GM19468 (cell line): ENCODE results near the gene IL12B.

Source experiments
- ATAC-seq: cut with Tn5 transposase; IDR thresholded peaks from one replicate; pipeline ENCODE4 v1.9.1; 2021; ENCODE audit warnings: mild to moderate bottlenecking, moderate library complexity, moderate number of reproducible peaks; ENCODE audit not compliant: unreplicated experiment; ENCODE audit errors: extremely low read depth

The IL12B gene

DNA sequence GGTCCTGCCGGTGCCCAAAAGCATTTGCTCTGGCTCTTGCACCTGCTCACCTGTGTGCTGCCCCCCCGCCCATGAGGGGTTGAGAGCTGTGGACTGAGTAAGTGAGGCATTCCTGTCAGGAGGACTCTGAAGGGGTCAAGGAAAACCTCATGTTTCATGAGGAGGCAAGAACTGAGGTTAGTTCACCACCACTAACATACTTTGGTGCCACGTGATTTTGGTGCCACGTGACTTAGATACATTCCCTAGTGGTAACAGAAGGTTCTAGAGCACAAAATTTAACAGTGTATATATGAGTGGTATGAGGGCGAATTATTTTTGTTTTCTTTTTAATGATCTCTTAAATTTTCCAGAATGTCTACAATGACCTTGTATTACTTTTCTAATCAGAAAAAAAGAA, 6.3 kb upstream of the IL12B start:
- no peak for ATAC-seq

DNA sequence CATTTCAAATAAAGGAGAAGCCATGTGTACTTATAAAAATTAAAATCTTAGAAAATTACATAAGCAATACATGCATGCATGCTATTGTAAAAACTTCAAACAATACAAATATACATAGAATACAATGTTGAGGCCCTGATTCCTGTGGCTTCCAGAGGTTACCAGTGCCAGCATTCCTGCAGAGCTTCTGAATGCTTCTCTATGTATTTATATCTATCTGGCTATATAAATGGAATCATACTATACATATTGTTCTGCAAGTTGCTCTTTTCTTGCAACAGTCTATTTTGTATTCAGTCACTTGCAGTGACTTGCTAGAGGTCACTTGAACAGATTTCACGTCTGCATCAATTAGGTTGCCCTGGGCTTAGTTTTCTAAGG, 3.2 kb upstream of the IL12B start:
- ATAC-seq = no peak

DNA sequence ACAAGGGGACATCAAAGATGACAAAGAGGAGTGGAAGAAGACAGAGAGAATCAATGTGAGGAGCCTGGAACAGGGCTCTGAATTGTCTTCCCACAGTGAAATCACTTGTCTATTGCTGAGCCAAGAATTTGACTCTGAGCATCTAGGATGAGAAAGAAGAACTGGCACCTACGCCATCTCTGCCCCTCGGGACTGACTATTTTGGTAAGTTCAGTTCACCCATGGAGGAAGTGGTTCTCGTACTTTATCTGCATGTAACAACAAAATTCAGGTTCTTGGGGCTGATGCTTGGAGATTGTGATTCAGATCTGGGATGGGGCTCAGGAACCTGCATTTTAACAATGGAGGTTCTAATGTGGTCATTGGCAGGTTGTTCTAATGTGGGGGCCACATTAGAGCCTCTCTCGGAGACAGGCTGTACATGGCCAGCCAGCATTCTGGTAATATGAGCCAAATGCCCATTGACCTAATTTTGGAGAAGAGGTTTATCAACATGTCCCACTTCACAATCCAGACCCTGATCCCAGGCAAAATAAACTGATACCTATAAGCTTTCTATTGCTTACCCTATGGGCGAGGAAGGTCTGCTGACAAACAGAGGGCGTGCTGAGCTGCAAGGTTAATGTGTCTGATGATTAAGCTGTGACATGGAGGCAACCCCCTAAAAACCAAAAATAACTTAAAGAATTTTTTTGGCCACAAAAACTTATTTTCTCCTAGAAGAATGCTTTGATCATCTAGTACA, 2.7 kb upstream of the IL12B start:
- ATAC-seq = no peak

DNA sequence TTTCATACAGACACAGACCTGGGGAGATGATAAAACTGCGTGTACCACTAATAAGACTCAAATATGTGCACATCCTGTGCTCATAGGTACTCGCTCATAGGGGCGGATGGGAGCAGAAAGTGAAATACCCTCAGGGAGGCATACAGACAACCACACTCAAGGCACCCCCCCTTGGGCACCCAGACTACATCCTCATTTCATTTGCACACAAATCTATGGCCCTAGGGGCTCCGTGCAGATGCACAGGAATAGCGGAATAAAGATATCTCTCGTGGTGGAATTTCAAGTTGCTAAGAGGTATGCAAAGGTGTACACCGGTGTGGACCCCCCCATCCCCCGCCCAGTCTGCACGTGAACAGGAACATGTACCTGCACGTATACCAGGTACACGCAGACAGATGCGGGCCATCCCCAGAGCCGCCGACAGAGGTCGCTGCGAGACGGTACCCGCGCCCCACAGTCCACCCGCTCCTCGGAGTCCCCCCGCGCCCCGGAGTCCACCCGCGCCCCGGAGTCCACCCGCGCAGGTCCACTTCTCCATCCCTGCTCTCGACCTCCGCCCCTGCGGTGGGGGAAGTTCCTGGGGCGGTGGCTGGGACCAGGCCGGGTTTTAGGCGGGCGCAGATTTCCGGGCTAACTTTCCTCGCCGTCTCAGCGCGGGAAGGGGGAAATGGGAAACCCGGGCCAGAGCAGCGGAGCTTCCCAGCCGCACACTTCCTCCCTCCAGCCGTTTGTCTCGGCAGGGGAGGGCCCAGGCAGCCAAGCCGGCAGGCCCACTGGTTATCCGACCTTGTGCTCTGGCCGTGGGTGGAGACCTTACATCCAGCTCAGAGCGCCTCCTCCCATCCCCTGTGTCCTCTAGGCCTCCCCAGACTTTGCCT, 1.0 kb upstream of the IL12B start:
- ATAC-seq = no peak

DNA sequence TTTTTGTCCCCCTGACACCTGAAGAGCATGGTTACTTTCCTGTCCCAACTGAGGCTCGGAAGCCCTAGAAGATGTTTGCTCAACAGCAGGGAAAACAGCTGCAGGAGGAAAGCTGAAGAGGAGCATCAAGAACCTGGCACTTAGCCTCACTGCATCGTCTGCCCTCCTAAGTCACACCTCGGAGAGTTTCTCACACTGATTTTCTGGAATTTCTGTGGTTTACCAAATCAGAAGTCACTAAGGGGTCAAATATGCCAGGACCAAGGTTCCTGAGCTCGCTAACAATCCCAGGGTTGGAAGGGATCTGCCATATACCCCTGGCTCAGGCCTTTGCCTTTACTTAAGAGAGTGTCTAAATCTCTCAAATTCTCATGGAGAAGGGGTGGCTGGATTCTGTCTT, 5.3 kb downstream of the IL12B start:
- no peak for ATAC-seq

DNA sequence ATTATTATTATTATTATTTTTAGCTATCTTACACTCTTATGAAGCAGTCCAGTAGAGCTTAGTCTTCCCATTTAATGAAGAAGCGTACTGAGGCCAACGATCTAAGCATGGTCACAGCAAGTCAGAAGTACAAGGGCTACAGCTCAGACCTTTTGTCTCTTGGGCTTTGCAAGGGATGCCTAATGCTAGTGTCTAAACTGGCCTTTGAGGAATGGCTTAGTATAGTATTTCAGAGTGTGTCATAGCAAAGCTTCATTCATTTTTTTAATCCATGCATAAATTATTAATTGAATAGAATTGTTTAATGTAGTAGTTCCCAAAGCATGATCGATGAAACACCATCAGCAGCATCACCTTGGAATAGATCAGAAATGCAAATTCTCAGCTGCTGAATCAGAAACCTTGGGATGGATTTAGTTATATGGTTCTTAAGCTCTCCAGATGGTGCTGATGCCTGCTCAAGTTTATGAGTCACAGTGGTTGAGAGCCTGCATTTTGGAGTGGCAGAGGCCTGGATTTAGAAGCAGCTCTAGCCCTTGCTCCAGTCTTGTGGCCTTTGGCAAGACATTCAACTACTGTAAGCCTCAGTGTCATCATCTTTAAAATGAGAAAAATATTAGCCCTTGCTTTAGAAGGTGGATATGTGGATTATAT, 6.1 kb downstream of the IL12B start:
- ATAC-seq = no peak

DNA sequence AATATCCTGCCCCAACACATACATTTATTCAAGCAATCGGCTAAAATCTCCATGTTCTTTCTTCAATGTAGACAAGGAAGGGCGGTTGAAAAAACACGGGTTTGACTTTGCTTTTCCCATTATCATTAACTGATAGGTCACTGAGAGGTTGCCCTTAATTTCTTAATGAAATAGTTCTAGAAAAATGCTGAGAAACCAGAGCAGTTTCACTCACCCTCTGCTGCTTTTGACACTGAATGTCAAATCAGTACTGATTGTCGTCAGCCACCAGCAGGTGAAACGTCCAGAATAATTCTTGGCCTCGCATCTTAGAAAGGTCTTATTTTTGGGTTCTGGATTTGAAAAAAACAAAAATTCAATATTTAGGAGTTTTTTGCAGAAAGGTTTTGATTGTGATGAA, 8.1 kb downstream of the IL12B start:
- ATAC-seq = no peak

DNA sequence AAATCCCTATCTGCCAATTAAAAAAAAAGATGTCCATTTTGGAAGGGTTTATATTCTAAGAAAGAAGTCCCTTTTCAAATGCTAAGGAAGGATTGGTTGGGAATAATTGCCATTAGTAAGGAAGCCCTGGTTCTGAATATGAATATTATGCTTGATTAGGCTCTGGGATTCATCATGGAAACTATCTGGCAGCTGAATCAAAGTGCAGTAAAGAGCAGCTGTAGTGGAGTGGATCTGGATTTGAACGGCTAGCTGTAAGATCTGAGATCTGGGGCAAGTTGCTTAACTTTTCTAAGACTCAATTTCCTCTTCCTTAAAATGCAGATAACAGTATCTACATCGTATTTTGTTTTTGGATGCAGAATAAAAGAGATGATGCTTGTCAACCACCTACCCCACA, 10.5 kb downstream of the IL12B start:
- no peak for ATAC-seq

DNA sequence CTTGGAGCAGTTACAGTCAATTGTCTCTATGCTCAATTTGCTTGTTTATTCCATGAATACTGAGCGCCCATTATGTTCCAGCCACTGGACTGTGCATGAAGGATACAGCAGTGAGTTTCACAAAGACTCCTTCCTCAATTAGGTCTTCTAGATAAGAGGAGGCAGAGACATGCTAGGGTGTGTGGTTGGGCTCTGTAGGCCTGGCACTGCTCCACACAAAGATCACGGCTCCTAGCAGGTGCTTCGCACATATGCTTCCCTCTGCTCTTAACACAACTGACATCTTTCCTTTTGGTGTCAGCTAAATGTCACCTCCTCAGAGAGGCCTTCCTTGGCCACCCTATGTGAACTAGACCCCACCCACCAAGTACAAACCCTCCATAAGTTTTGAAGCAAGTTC, 10.9 kb downstream of the IL12B start:
- no peak for ATAC-seq

DNA sequence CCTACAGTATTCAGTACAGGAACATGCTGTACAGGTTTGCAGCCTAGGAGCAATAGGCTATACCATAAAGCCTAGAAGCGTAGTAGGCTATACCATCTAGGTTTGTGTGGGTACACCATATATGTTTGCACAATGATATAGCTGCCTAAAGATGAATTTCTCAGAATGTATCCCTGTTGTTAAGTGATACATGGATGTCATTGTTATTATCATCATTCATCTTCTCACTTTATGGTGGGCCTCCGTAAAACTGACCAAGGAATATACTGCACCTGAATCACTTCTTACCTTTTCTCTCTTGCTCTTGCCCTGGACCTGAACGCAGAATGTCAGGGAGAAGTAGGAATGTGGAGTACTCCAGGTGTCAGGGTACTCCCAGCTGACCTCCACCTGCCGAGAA, 11.8 kb downstream of the IL12B start:
- ATAC-seq = no peak

DNA sequence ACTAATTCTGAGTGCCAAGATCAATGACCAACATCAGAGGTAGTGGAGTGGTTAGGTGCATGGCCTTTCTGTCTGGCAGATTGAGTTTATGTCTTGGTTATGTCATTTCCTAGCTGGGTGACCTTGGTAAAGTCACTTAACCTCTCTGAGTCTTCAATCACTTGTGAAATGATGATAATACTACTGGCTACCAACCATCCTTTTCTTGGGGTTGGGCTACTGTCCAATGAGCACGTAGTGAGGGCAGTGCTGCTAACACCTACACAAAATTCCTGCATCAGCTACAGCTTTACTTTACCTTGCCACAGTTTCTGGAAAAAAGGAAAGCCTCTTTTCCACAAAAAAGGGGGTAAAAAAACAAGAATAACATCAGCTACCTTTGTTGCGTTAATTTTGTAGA, 12.4 kb downstream of the IL12B start:
- ATAC-seq = no peak

DNA sequence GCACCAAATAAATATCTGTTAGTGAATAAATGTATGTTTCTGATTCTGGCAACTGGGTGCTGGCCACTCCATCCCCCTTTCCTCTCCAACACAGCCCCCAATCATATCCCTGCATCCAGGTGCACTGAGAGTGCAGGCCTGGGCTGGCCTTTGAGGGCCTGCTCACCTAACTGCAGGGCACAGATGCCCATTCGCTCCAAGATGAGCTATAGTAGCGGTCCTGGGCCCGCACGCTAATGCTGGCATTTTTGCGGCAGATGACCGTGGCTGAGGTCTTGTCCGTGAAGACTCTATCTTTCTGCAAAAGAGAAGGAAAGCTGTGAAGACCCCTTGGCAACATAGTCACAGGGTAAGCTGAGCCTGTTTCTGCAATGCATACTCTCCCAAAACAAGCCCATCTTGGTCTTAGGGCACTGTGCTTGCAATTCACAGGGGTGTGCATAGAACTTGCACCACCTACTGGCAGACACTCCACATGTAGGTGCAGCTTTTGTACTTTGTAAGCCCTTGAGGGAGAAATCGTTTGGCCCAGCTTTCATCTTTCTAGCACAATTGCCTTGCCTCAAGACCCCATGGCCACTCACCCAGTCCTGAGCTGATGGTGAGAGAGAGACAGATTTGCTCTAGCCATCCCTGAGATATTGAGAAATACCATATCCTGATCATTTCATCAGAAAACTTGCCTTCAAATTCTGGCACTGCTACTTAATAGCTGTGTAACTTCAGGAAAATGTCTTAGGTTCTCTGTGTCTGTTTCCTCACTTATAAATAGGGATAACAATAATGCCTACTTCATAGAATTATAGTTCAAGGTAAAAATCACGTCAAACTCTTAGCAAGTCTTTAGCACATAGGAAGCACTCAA, 13.5 kb downstream of the IL12B start:
- no peak for ATAC-seq

DNA sequence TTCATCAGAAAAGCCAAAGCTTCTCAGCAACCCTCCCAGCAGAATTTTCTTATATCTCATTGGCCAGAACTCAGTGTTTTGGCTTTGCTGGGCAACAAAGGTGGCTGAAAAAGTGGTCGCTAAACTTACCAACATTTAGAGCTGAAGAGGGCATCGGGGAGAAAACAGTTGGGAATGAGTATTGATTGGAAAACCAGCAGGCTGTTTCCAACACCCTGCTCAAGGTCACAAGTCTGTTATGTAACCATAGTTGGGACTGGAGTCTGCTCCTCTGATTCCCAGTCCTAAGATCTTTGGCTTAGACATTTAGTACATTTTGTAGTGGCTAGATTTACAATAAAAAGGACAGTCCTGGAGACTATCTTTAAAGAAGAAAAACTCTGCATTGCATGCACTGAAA, 17.1 kb downstream of the IL12B start:
- ATAC-seq = no peak

DNA sequence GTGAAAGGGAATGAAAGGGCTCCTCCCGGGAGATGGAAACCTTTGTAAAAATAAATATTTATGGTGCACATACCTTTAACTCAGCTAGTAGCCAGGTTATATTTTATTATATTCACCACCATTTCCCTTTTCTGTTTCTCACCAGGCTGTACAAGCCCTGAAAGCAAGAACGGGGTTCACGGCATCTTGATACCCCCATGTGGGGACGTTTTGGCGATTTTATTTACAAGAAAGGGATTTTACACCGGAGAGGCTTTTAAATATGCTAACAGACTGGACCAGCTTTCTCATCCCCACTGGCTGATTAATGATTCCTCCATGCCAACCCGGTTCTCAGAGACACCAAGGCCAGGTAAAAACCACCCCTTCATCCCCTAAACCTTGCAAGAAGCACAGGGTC, 19.2 kb downstream of the IL12B start:
- no peak for ATAC-seq

DNA sequence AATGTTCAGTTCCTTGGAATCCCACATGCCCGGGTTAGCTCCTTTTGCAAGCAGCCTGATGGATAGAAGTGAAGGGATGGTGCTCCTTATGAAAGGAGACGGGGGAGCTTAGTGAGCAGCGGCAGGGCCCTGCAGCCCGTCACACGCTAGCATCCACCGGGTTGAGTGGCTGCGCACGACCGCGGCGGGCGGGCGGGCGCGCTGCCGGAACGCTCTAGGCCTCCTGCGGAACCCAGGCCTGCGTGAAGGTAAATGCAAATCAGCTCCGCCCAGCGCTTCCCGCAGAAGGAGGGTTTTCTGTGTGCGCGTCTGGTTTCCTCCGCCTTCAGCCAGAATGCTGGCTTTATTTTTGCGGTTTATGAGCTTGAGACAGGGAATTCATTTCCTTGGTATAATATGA, 19.8 kb downstream of the IL12B start:
- no peak for ATAC-seq

DNA sequence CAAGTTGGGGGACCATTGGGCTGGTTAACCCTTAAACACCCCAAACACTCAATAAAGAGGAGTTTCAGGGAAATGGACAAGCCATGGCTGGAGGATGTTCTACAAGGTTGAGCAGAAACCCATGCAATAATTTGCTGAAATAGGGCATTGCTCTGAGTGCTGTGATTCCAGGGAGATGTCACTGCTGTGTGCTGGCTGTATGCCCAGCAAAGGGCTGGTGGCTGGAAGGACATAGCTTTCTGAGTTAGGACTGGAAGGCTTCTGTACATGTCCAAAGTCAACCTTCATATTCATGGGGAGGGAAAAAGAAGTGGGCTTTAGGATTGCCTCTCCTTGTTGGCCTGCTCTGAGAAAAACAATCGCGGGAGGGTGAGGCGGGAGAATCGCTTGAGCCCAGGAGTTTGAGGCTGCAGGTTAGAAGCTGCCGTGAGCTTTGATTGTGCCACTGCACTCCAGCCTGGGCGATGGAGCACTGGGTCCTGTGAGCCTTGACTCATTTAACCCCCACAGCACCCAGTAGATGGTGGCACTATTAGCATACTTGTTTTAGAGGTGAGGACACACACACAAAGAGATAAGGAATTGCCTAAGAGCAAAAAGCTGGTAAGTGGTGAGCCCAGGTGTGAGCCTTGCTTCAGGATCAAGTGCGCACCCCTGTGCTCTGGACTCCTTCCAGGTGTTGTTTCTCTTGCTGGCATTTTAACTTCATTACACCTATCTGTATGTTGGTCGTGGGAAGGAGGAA, 20.4 kb downstream of the IL12B start:
- no peak for ATAC-seq

DNA sequence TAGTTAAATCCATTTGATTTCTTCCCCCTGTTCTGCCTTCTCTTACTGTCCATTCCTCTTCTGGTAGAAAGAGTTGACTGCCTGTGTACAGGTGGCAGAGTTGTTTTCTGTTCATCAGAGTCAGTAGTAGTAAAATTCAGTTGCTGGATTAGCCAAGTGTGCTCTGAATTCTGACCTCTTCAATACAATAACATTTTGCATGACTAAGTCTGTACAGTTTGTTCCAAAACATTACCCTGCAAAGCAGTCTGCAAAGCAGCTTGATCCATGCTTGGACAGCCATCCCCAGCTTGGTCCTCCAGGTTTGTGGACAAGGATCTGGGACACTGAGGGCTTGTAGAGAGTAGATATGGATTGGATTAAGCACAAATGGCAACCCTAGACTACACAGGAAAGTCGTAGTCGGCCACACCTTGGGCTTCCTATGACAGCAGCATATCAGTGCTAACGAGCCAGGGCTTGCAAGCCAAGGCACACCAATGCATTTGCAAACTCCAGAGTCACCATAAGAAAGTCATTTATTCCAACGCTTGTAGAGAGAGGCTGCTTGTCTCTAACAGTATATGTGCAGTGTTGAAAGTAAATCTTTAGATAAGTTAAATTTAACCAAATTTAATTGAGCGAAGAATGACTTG, 25.2 kb downstream of the IL12B start:
- ATAC-seq = no peak

DNA sequence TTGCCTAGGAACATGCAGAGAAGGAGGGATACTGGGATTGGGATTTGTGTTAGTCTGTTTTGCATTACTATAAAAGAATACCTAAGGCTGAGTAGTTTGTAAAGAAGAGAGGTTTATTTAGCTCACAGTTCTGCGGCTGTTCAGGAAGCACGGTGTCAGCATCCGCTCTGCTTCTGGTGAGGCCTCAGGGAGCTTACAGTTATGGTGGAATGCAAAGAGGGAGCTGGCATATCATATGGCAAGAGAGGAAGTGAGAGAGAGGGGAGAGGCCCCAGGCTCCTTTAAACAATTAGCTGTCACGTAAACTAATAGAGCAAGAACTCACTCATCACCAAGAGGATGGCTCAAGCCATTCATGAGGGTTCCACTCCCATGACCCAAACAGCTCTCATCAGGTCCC, 27.0 kb downstream of the IL12B start:
- no peak for ATAC-seq
